Measurements from ENCODE around the gene RBP7. TPM values are rescaled to one million over a fixed set of nuclear protein-coding genes. Genes with fewer than 3 reads are reported as not detected.

RBP7 gene
- total RNA-seq, 2 experiments from 2014 or later = not detected

GRCh38 chr1:10060311-10061100, 63.5 kb downstream of the RBP7 start:
- Mint-ChIP-seq H3K27me3 (ENCODE audit: low read depth) (no peaks in the 10 kb centered on the region), H3K36me3 (ENCODE audit: low read depth) (peaks cover 5% of the 10 kb centered on the region), H3K9me3 (no peaks in the 10 kb centered on the region), H3K4me1 (ENCODE audit: low read depth) (peaks cover 19% of the 10 kb centered on the region), H3K27ac (no peak overlapping the region), H3K4me3 (no peak overlapping the region)
- DNase-seq = no peak
- intact Hi-C loops (cut with micrococcal nuclease) = no loop called here
- CTCF ChIA-PET = interaction anchor here (0.5 kb wide), 1 partner anchor 11 kb away, joined by 4 read pairs; no protein-coding TSS in a partner anchor

- peaks cover 19% of the 10 kb centered on the region for H3K4me1 Mint-ChIP-seq (ENCODE audit: low read depth)
- CTCF ChIA-PET = no interaction called here
- no peaks in the 10 kb centered on the region for H3K9me3 Mint-ChIP-seq
- H3K4me3 Mint-ChIP-seq = no peak overlapping the region
- intact Hi-C loops (cut with micrococcal nuclease) = no loop called here
- no peaks in the 10 kb centered on the region for H3K27me3 Mint-ChIP-seq (ENCODE audit: low read depth)
- DNase-seq = no peak
- no peak overlapping the region for H3K27ac Mint-ChIP-seq
- peaks cover 5% of the 10 kb centered on the region for H3K36me3 Mint-ChIP-seq (ENCODE audit: low read depth)
Observed at GRCh38 chr1:10061276-10061675, 64.2 kb downstream of the RBP7 start.

- no peak overlapping the region for H3K4me3 Mint-ChIP-seq
- no peaks in the 10 kb centered on the region for H3K9me3 Mint-ChIP-seq
- H3K27me3 Mint-ChIP-seq (ENCODE audit: low read depth) = no peaks in the 10 kb centered on the region
- no peak for DNase-seq
- H3K36me3 Mint-ChIP-seq (ENCODE audit: low read depth) = no peaks in the 10 kb centered on the region
- intact Hi-C loops (cut with micrococcal nuclease) = no loop called here
- H3K4me1 Mint-ChIP-seq (ENCODE audit: low read depth) = peaks cover 18% of the 10 kb centered on the region
- H3K27ac Mint-ChIP-seq = no peak overlapping the region
- CTCF ChIA-PET = no interaction called here
Observed at GRCh38 chr1:10063878-10064277, 66.8 kb downstream of the RBP7 start.

GRCh38 chr1:10064416-10065343, 67.7 kb downstream of the RBP7 start:
- CTCF ChIA-PET = no interaction called here
- no peaks in the 10 kb centered on the region for H3K36me3 Mint-ChIP-seq (ENCODE audit: low read depth)
- H3K4me1 Mint-ChIP-seq (ENCODE audit: low read depth) = peaks cover 18% of the 10 kb centered on the region
- no peak overlapping the region for H3K27ac Mint-ChIP-seq
- intact Hi-C loops (cut with micrococcal nuclease) = no loop called here
- no peak for DNase-seq
- H3K9me3 Mint-ChIP-seq = no peaks in the 10 kb centered on the region
- H3K4me3 Mint-ChIP-seq = no peak overlapping the region
- no peaks in the 10 kb centered on the region for H3K27me3 Mint-ChIP-seq (ENCODE audit: low read depth)

- H3K4me1 Mint-ChIP-seq (ENCODE audit: low read depth) = peaks cover 18% of the 10 kb centered on the region
- CTCF ChIA-PET = no interaction called here
- H3K36me3 Mint-ChIP-seq (ENCODE audit: low read depth) = no peaks in the 10 kb centered on the region
- no peak for DNase-seq
- intact Hi-C loops (cut with micrococcal nuclease) = no loop called here
- H3K9me3 Mint-ChIP-seq = no peaks in the 10 kb centered on the region
- no peaks in the 10 kb centered on the region for H3K27me3 Mint-ChIP-seq (ENCODE audit: low read depth)
- no peak overlapping the region for H3K27ac Mint-ChIP-seq
- H3K4me3 Mint-ChIP-seq = no peak overlapping the region
Observed at GRCh38 chr1:10065344-10065685, 68.3 kb downstream of the RBP7 start.

Small RNAs within 50 kb of the gene (microRNA-seq; reads per million reads assigned to microRNA genes)
- gene MIR5697 (ENCODE audit: borderline microRNAs expressed, borderline replicate concordance) = 2.7 reads per million

Other genes with a start within 250 kb of the RBP7 start
- gene CLSTN1, start 173.3 kb upstream of the RBP7 start, total RNA-seq = 10 to 100 TPM; 24.0 to 24.9 TPM
- gene CTNNBIP1, start 87.0 kb upstream of the RBP7 start, total RNA-seq = 10 to 100 TPM in 1 of 2 experiments, 1 to 10 TPM in 1; 9.5 to 10.3 TPM
- 10 to 100 TPM; 26.1 to 27.0 TPM for gene LZIC, start 53.8 kb upstream of the RBP7 start, total RNA-seq
- gene NMNAT1, start 53.8 kb upstream of the RBP7 start, total RNA-seq = 1 to 10 TPM; 7.5 to 8.0 TPM
- gene UBE4B, start 35.7 kb downstream of the RBP7 start, total RNA-seq = 10 to 100 TPM; 20.1 to 21.3 TPM
- 1 to 10 TPM; 6.1 to 6.2 TPM for gene KIF1B, start 213.3 kb downstream of the RBP7 start, total RNA-seq

Measured in activated naive CD4-positive, alpha-beta T cell treated with anti-CD3 and anti-CD28 coated beads for 36 hours (primary cell).